WTC11 (cell line): ENCODE data around the gene FAM216A. TPM values are rescaled to one million over a fixed set of nuclear protein-coding genes. Genes with fewer than 3 reads are reported as not detected.
A peak's percentile ranks its signal among the peaks of the same experiment; 100 is the strongest.

ENCODE experiments used
- ATAC-seq: fragments of 200-7000 bp; cut with Tn5 transposase; 2 replicates; pipeline ENCODE4 v1.10.0; 2021; ENCODE audit warnings: mild to moderate bottlenecking, moderate library complexity
- CTCF ChIA-PET: fragments of 300-600 bp; sonication (Branson Sonifier 250); formaldehyde crosslinking; loops from one replicate; lab custom pipeline; 2021; ENCODE audit warnings: antibody characterized with exemption; lab: Charles Lee
- POLR2A ChIA-PET: fragments of 350-600 bp; sonication (Branson Sonifier 250); formaldehyde crosslinking; loops from one replicate; lab custom pipeline; 2021; ENCODE audit warnings: antibody characterized with exemption; lab: Charles Lee
- DNase-seq: peaks from one replicate; pipeline ENCODE4 v3.0.0; 2021; ENCODE audit warnings: low spot score
- H3K27ac Mint-ChIP-seq: 2 replicates; pipeline ENCODE4 v1.8.0; 2021; ENCODE audit warnings: mixed read lengths
- H3K27me3 Mint-ChIP-seq: 2 replicates; pipeline ENCODE4 v1.8.0; 2021; ENCODE audit warnings: low read depth, mild to moderate bottlenecking, moderate library complexity, mixed read lengths
- H3K36me3 Mint-ChIP-seq: 2 replicates; pipeline ENCODE4 v1.8.0; 2021; ENCODE audit warnings: mixed read lengths
- H3K4me1 Mint-ChIP-seq: 2 replicates; pipeline ENCODE4 v1.8.0; 2022; ENCODE audit warnings: mixed read lengths
- H3K4me3 Mint-ChIP-seq: 2 replicates; pipeline ENCODE4 v1.8.0; 2021; ENCODE audit warnings: mild to moderate bottlenecking, moderate library complexity, mixed read lengths
- H3K9me3 Mint-ChIP-seq: 2 replicates; pipeline ENCODE4 v1.8.0; 2021; ENCODE audit warnings: mixed read lengths
- ATF1 ChIP-seq: sonication (generic); formaldehyde crosslinking; IDR thresholded peaks from 2 replicates; pipeline ENCODE4 v1.8.1; 2023; ENCODE audit warnings: mild to moderate bottlenecking, moderate library complexity, missing genetic modification reagents
- ELF4 ChIP-seq: sonication (generic); formaldehyde crosslinking; IDR thresholded peaks from 2 replicates; pipeline ENCODE4 v1.8.1; 2022; ENCODE audit warnings: low read depth, mild to moderate bottlenecking, moderate library complexity, missing genetic modification reagents
- GRHL2 ChIP-seq: fragments of 250-450 bp; sonication (Bioruptor Pico); IDR thresholded peaks from 2 replicates; pipeline ENCODE4 v1.8.0; 2022; ENCODE audit warnings: mild to moderate bottlenecking, moderate library complexity; ENCODE audit not compliant: insufficient replicate concordance, severe bottlenecking
- HMGA2 ChIP-seq: fragments of 250-450 bp; sonication (Bioruptor Pico); IDR thresholded peaks from 2 replicates; pipeline ENCODE4 v1.4.0; 2021; ENCODE audit warnings: mild to moderate bottlenecking, moderate library complexity
- JUN ChIP-seq: sonication (generic); formaldehyde crosslinking; IDR thresholded peaks from 2 replicates; pipeline ENCODE4 v1.8.0; 2023; ENCODE audit warnings: mild to moderate bottlenecking, missing genetic modification reagents
- MLX ChIP-seq: sonication (generic); formaldehyde crosslinking; IDR thresholded peaks from 2 replicates; pipeline ENCODE4 v1.8.1; 2023; ENCODE audit warnings: mild to moderate bottlenecking, missing genetic modification reagents, moderate library complexity
- MYBL2 ChIP-seq: sonication (generic); formaldehyde crosslinking; IDR thresholded peaks from 2 replicates; pipeline ENCODE4 v1.8.1; 2023; ENCODE audit warnings: mild to moderate bottlenecking, moderate library complexity, missing genetic modification reagents
- NFYB ChIP-seq: sonication (generic); formaldehyde crosslinking; conservative IDR thresholded peaks from 2 replicates; pipeline ENCODE4 v1.8.0; 2022; ENCODE audit warnings: low read depth, missing genetic modification reagents
- NR2C2 ChIP-seq: sonication (generic); formaldehyde crosslinking; IDR thresholded peaks from 2 replicates; pipeline ENCODE4 v1.8.0; 2022; ENCODE audit warnings: mild to moderate bottlenecking, missing genetic modification reagents
- PRDM15 ChIP-seq: sonication (generic); formaldehyde crosslinking; IDR thresholded peaks from 2 replicates; pipeline ENCODE4 v1.8.0; 2022; ENCODE audit warnings: missing genetic modification reagents
- RELA ChIP-seq: sonication (generic); formaldehyde crosslinking; IDR thresholded peaks from 2 replicates; pipeline ENCODE4 v1.8.1; 2022; ENCODE audit warnings: missing genetic modification reagents, mild to moderate bottlenecking, borderline replicate concordance
- TEAD1 ChIP-seq: sonication (generic); formaldehyde crosslinking; IDR thresholded peaks from 2 replicates; pipeline ENCODE4 v1.8.0; 2022; ENCODE audit warnings: mild to moderate bottlenecking, missing genetic modification reagents
- TEAD4 ChIP-seq: sonication (generic); formaldehyde crosslinking; IDR thresholded peaks from 2 replicates; pipeline ENCODE4 v1.8.0; 2022; ENCODE audit warnings: mild to moderate bottlenecking, missing genetic modification reagents
- ZMAT4 ChIP-seq: fragments of 250-450 bp; sonication (Bioruptor Pico); IDR thresholded peaks from 2 replicates; pipeline ENCODE4 v1.9.0; 2021; ENCODE audit warnings: mild to moderate bottlenecking
- ZNF219 ChIP-seq: sonication (generic); formaldehyde crosslinking; IDR thresholded peaks from 2 replicates; pipeline ENCODE4 v1.8.0; 2023; ENCODE audit warnings: missing genetic modification reagents, mild to moderate bottlenecking, borderline replicate concordance
- ZNF396 ChIP-seq: fragments of 250-450 bp; sonication (Bioruptor Pico); IDR thresholded peaks from 2 replicates; pipeline ENCODE4 v1.8.0; 2021; ENCODE audit warnings: mild to moderate bottlenecking, moderate library complexity, borderline replicate concordance
- ZNF416 ChIP-seq: fragments of 250-450 bp; sonication (Bioruptor Pico); IDR thresholded peaks from 2 replicates; pipeline ENCODE4 v1.9.0; 2021; ENCODE audit warnings: mild to moderate bottlenecking, inconsistent platforms
- total RNA-seq: library from RNA; stranded (reverse); gene quantifications from 3 replicates; pipeline ENCODE4 v1.2.3, GENCODE V29; 2021

Gene FAM216A
- total RNA-seq, 1 experiment from 2014 or later: 16.9 TPM

- Mint-ChIP-seq H3K27me3 (no peaks in the 10 kb centered on the region), H3K27ac (peak overlapping the region; percentile 57; the same call in 1 of the 2 replicates)
- CTCF ChIA-PET: interaction anchor here (1.2 to 1.6 kb wide), 3 partner anchors 65 to 103 kb away, joined by 4 read pairs; partner anchors contain the start of gene ARPC3
These were observed 66.2 kb downstream of the FAM216A start for GRCh38 chr12:110534811-110535210.

GRCh38 chr12:110536834-110537604 lies 68.4 kb downstream of the FAM216A start:
- H3K4me3 Mint-ChIP-seq: no peak overlapping the region
- ATAC-seq: no peak
- ChIA-PET CTCF (no interaction called here), POLR2A (no interaction called here)
- peaks cover 24% of the 10 kb centered on the region for H3K36me3 Mint-ChIP-seq
- no peak overlapping the region for H3K27ac Mint-ChIP-seq
- no peak for TF ChIP-seq NR2C2
- no peak for TF ChIP-seq RELA (CRISPR knock-in tag)
- no peak for TF ChIP-seq NFYB (CRISPR knock-in tag)
- no peak for TF ChIP-seq MYBL2 (CRISPR knock-in tag)
- TF ChIP-seq ZNF416 (CRISPR knock-in tag): no peak
- TF ChIP-seq HMGA2 (CRISPR knock-in tag): no peak
- no peak for TF ChIP-seq TEAD1 (CRISPR knock-in tag)
- TF ChIP-seq JUN: no peak
- TF ChIP-seq, all 79 proteins: peak for 0
- H3K27me3 Mint-ChIP-seq: no peaks in the 10 kb centered on the region
- peaks cover 9% of the 10 kb centered on the region for H3K4me1 Mint-ChIP-seq
- no peaks in the 10 kb centered on the region for H3K9me3 Mint-ChIP-seq
- no peak for DNase-seq

More at GRCh38 chr12:110534811-110535210, 66.2 kb downstream of the FAM216A start:
- H3K9me3 Mint-ChIP-seq: no peaks in the 10 kb centered on the region
- H3K36me3 Mint-ChIP-seq: peaks cover 24% of the 10 kb centered on the region
- TF ChIP-seq ELF4 (CRISPR knock-in tag) (no peak), ATF1 (CRISPR knock-in tag) (no peak), ZNF219 (CRISPR knock-in tag) (no peak), TEAD4 (CRISPR knock-in tag) (no peak), ZNF396 (CRISPR knock-in tag) (no peak), ZMAT4 (CRISPR knock-in tag) (no peak), MLX (CRISPR knock-in tag) (no peak), PRDM15 (CRISPR knock-in tag) (no peak), GRHL2 (CRISPR knock-in tag) (no peak)
- POLR2A ChIA-PET: interaction anchor here (0.6 kb wide), 1 partner anchor 1553 kb away, joined by 3 read pairs; no protein-coding TSS in a partner anchor
- ATAC-seq: no peak
- H3K4me1 Mint-ChIP-seq: peaks cover 9% of the 10 kb centered on the region
- H3K4me3 Mint-ChIP-seq: no peak overlapping the region
- no peak for DNase-seq
